Astrocyte (in vitro differentiated cells and primary cell): ENCODE results near the gene UNKL.

Source experiments
- CTCF ChIP-seq: IDR thresholded peaks from 2 replicates; pipeline ENCODE4 v1.5.1; 2011; ENCODE audit warnings: low read depth, mild to moderate bottlenecking, inconsistent platforms, low read length, moderate library complexity; ENCODE audit not compliant: insufficient read depth
- EZH2 ChIP-seq: IDR thresholded peaks from 2 replicates; pipeline ENCODE4 v1.6.1; 2012; ENCODE audit warnings: mild to moderate bottlenecking, low read length, inconsistent platforms; ENCODE audit not compliant: insufficient read depth

- TF ChIP-seq CTCF (no peak), EZH2 (no peak)
These were observed 20.0 kb downstream of the UNKL start for GRCh38 chr16:1394367-1394951.
